CD4-positive, alpha-beta T cell treated with Interleukin-4 for 4 hours (primary cell): ENCODE data around the gene BLTP1.

Source experiments
- DNase-seq: peaks from one replicate; pipeline ENCODE4 v3.0.0-alpha.2; 2020

BLTP1 gene

DNA sequence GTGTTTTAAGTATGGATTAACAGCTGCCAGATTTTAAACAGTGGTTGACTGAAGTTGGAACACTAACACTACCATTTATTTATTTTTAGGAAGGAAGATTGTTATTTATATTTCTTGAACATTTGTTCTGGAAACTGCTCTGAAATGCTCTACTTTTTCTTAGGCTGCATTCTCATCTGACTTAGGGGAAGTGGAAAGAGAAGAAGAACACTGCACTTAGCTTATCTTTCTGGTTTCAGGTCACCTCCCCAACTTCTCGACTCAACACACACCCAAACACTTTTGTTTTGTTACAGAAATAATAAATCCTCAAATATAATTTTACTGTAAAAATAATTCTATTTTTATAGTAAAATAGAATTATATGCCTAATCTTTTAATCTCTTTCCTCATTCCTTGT lies 18.6 kb downstream of the BLTP1 start:
- no peak for DNase-seq

DNA sequence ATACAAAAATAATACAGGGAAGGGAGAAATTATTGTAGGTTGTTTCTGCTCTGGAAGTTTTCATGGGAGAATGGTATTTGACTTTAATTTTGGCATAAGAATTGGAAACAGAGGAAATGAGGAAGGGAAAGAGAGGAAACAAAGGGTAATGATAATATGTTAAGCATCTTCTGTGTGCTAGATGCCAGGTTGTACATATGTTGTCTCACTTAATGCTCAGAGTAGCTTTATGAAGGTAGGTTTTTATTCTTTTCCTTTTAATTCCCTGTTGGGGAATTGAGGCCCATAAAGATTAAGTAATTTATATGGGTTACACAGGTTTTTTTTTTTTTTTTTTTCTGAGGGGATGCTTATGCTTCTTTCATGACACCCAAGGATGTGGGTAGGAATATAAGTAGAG lies 19.2 kb downstream of the BLTP1 start:
- DNase-seq, result no peak

GRCh38 chr4:122172266-122172665 lies 20.1 kb downstream of the BLTP1 start:
- no peak for DNase-seq

DNA sequence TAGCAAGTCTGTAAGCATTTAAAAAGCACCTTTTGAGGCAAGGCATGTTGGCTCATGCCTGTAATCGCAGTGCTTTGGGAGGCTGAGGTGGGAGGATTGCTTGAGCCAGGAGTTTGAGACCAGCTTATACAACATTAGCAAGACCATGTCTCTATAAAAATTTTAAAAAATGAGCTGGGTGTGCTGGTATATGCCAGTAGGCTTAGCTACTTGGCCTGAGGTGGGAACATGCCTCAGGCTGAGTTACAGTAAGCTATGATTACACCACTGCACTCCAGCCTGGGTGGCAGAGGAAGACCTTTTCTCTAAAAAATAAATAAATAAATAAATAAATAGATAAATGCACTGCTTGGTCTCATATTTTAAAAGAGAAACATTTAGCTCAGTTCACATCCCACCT lies 26.8 kb downstream of the BLTP1 start:
- no peak for DNase-seq

GRCh38 chr4:122195718-122196117 lies 43.6 kb downstream of the BLTP1 start:
- no peak for DNase-seq
